GM21360 (cell line): ENCODE results near the gene TAS2R14.

ENCODE experiments used
- ATAC-seq: cut with Tn5 transposase; IDR thresholded peaks from one replicate; pipeline ENCODE4 v1.9.1; 2021; ENCODE audit warnings: mild to moderate bottlenecking, moderate library complexity; ENCODE audit not compliant: unreplicated experiment

TAS2R14 gene

GRCh38 chr12:10909462-10909861 is 29.6 kb downstream of the TAS2R14 start, which contains the start of gene TAS2R13:
Gene TAS2R13, minus strand, starts transcription at chr12:10909562. Its CDS starts 264 bp downstream, at chr12:10909298.
- no peak for ATAC-seq

DNA sequence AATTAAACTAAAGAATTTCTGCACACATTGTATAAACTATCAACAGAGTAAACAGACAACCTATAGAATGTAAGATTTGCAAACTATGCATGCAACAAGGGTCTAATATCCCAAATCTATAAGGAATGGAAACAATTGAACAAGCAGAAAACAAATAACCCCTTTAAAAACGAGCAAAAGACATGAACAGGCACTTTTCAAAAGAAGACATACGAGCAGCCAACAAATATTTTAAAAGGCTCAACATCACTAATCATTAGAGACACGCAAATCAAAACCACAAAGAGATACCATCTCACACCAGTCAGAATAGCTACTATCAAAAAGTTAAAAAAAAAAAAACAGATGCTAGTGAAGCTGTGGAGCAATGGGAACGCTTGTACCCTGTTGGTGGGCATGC is 34.4 kb downstream of the TAS2R14 start:
- no peak for ATAC-seq

GRCh38 chr12:10901427-10901826 is 37.6 kb downstream of the TAS2R14 start:
- ATAC-seq = no peak

- ATAC-seq = no peak
Observed at GRCh38 chr12:10900972-10901371, 38.1 kb downstream of the TAS2R14 start.

- ATAC-seq = no peak
Observed at GRCh38 chr12:10900530-10900929, 38.5 kb downstream of the TAS2R14 start.

GRCh38 chr12:10896854-10897253 is 42.2 kb downstream of the TAS2R14 start:
- no peak for ATAC-seq

- ATAC-seq = no peak
Observed at GRCh38 chr12:10891937-10892336, 47.1 kb downstream of the TAS2R14 start.

DNA sequence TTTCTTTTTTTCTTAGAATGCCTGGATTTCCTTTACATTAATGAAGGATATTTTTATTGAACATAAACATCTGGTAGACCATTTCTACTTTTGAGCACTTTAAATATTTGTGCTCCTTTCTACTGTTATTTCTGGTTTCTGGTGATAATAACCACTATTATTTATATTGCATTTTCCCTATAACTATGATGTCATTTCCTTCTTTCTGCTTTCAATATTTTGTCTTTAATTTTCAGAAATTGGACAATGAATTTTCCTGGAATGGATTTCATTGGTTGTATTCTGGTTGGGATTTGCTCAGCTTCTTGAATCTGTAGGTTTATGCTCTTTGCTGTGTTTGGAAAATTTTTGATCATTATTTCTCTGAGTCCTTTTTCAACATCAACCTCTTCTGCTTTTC is 49.8 kb downstream of the TAS2R14 start:
- ATAC-seq = no peak
